ENCODE results near the gene GUCA2A. TPM values are rescaled to one million over a fixed set of nuclear protein-coding genes. Genes with fewer than 3 reads are reported as not detected.

The GUCA2A gene
- total RNA-seq, 2 experiments from 2014 or later = not detected

GRCh38 chr1:42163536-42164503 lies 725 bp downstream of the GUCA2A start:
- Mint-ChIP-seq H3K27me3 (ENCODE audit: low read depth) (no peaks in the 10 kb centered on the region), H3K9me3 (peaks cover 12% of the 10 kb centered on the region), H3K4me1 (ENCODE audit: low read depth) (no peaks in the 10 kb centered on the region), H3K27ac (no peak overlapping the region), H3K4me3 (no peak overlapping the region), H3K36me3 (ENCODE audit: low read depth) (no peaks in the 10 kb centered on the region)
- intact Hi-C loops (cut with micrococcal nuclease) = no loop called here
- DNase-seq = no peak
- CTCF ChIA-PET = interaction anchor here (1.9 to 2.3 kb wide), 2 partner anchors 9 to 11 kb away, joined by 6 to 7 read pairs; no protein-coding TSS in a partner anchor

- CTCF ChIA-PET = interaction anchor here (1.9 kb wide), 1 partner anchor 10 kb away, joined by 7 read pairs; no protein-coding TSS in a partner anchor
- H3K27ac Mint-ChIP-seq = no peak overlapping the region
- H3K27me3 Mint-ChIP-seq (ENCODE audit: low read depth) = no peaks in the 10 kb centered on the region
Measured at GRCh38 chr1:42163114-42163513, 1.4 kb downstream of the GUCA2A start.

GRCh38 chr1:42162181-42162580 lies 2.4 kb downstream of the GUCA2A start:
- no peak overlapping the region for H3K4me3 Mint-ChIP-seq
- peaks cover 12% of the 10 kb centered on the region for H3K9me3 Mint-ChIP-seq
- peaks cover 7% of the 10 kb centered on the region for H3K4me1 Mint-ChIP-seq (ENCODE audit: low read depth)
- H3K36me3 Mint-ChIP-seq (ENCODE audit: low read depth) = no peaks in the 10 kb centered on the region
- intact Hi-C loops (cut with micrococcal nuclease) = no loop called here
- no peak for DNase-seq
- no peaks in the 10 kb centered on the region for H3K27me3 Mint-ChIP-seq (ENCODE audit: low read depth)
- CTCF ChIA-PET = no interaction called here
- H3K27ac Mint-ChIP-seq = no peak overlapping the region

More at GRCh38 chr1:42163114-42163513, 1.4 kb downstream of the GUCA2A start:
- intact Hi-C loops (cut with micrococcal nuclease) = no loop called here
- Mint-ChIP-seq H3K4me3 (no peak overlapping the region), H3K36me3 (ENCODE audit: low read depth) (no peaks in the 10 kb centered on the region), H3K9me3 (peaks cover 12% of the 10 kb centered on the region), H3K4me1 (ENCODE audit: low read depth) (no peaks in the 10 kb centered on the region)
- DNase-seq = no peak

- Mint-ChIP-seq H3K27ac (no peak overlapping the region), H3K9me3 (peaks cover 12% of the 10 kb centered on the region), H3K36me3 (ENCODE audit: low read depth) (no peaks in the 10 kb centered on the region), H3K27me3 (ENCODE audit: low read depth) (no peaks in the 10 kb centered on the region), H3K4me1 (ENCODE audit: low read depth) (peaks cover 7% of the 10 kb centered on the region), H3K4me3 (no peak overlapping the region)
- no peak for DNase-seq
- intact Hi-C loops (cut with micrococcal nuclease) = no loop called here
- CTCF ChIA-PET = interaction anchor here (0.5 to 4.7 kb wide), 5 partner anchors 11 to 643 kb away, joined by 3 to 23 read pairs (median 4); no protein-coding TSS in a partner anchor
Measured at GRCh38 chr1:42158189-42158588, 6.4 kb downstream of the GUCA2A start.

GRCh38 chr1:42157667-42158066 lies 6.9 kb downstream of the GUCA2A start:
- peaks cover 12% of the 10 kb centered on the region for H3K9me3 Mint-ChIP-seq
- intact Hi-C loops (cut with micrococcal nuclease) = no loop called here
- H3K27ac Mint-ChIP-seq = no peak overlapping the region
- no peak overlapping the region for H3K4me3 Mint-ChIP-seq
- H3K4me1 Mint-ChIP-seq (ENCODE audit: low read depth) = peaks cover 7% of the 10 kb centered on the region
- CTCF ChIA-PET = interaction anchor here (0.5 to 4.7 kb wide), 5 partner anchors 10 to 643 kb away, joined by 3 to 23 read pairs (median 4); no protein-coding TSS in a partner anchor
- H3K36me3 Mint-ChIP-seq (ENCODE audit: low read depth) = no peaks in the 10 kb centered on the region
- peak; percentile 38 for DNase-seq
- H3K27me3 Mint-ChIP-seq (ENCODE audit: low read depth) = no peaks in the 10 kb centered on the region

GRCh38 chr1:42155362-42155761 lies 9.2 kb downstream of the GUCA2A start:
- CTCF ChIA-PET = interaction anchor here (1.1 to 1.8 kb wide), 4 partner anchors 8 to 19 kb away, joined by 4 to 6 read pairs (median 4); no protein-coding TSS in a partner anchor
- H3K9me3 Mint-ChIP-seq = no peaks in the 10 kb centered on the region
- H3K36me3 Mint-ChIP-seq (ENCODE audit: low read depth) = no peaks in the 10 kb centered on the region
- peaks cover 7% of the 10 kb centered on the region for H3K4me1 Mint-ChIP-seq (ENCODE audit: low read depth)
- no peak for DNase-seq
- intact Hi-C loops (cut with micrococcal nuclease) = no loop called here
- H3K27me3 Mint-ChIP-seq (ENCODE audit: low read depth) = no peaks in the 10 kb centered on the region
- no peak overlapping the region for H3K4me3 Mint-ChIP-seq
- H3K27ac Mint-ChIP-seq = no peak overlapping the region

- DNase-seq = no peak
- CTCF ChIA-PET = interaction anchor here (1.8 kb wide), 1 partner anchor 20 kb away, joined by 4 read pairs; no protein-coding TSS in a partner anchor
- Mint-ChIP-seq H3K4me1 (ENCODE audit: low read depth) (peaks cover 7% of the 10 kb centered on the region), H3K4me3 (no peak overlapping the region), H3K27ac (no peak overlapping the region), H3K27me3 (ENCODE audit: low read depth) (no peaks in the 10 kb centered on the region), H3K36me3 (ENCODE audit: low read depth) (no peaks in the 10 kb centered on the region), H3K9me3 (no peaks in the 10 kb centered on the region)
- intact Hi-C loops (cut with micrococcal nuclease) = no loop called here
Measured at GRCh38 chr1:42154685-42155084, 9.9 kb downstream of the GUCA2A start.

- Mint-ChIP-seq H3K9me3 (no peaks in the 10 kb centered on the region), H3K27me3 (ENCODE audit: low read depth) (no peaks in the 10 kb centered on the region), H3K4me3 (no peak overlapping the region), H3K4me1 (ENCODE audit: low read depth) (peaks cover 7% of the 10 kb centered on the region), H3K36me3 (ENCODE audit: low read depth) (no peaks in the 10 kb centered on the region), H3K27ac (no peak overlapping the region)
- no peak for DNase-seq
- intact Hi-C loops (cut with micrococcal nuclease) = no loop called here
- CTCF ChIA-PET = interaction anchor here (1.8 kb wide), 1 partner anchor 21 kb away, joined by 4 read pairs; no protein-coding TSS in a partner anchor
Measured at GRCh38 chr1:42153624-42154023, 10.9 kb downstream of the GUCA2A start.

- CTCF ChIA-PET = interaction anchor here (1.1 kb wide), 1 partner anchor 20 kb away, joined by 3 read pairs; no protein-coding TSS in a partner anchor
- no peaks in the 10 kb centered on the region for H3K36me3 Mint-ChIP-seq (ENCODE audit: low read depth)
- H3K4me1 Mint-ChIP-seq (ENCODE audit: low read depth) = peaks cover 6% of the 10 kb centered on the region
- intact Hi-C loops (cut with micrococcal nuclease) = no loop called here
- no peak for DNase-seq
- H3K27me3 Mint-ChIP-seq (ENCODE audit: low read depth) = no peaks in the 10 kb centered on the region
- no peaks in the 10 kb centered on the region for H3K9me3 Mint-ChIP-seq
- no peak within 1 kb of the TSS for H3K27ac Mint-ChIP-seq
- H3K4me3 Mint-ChIP-seq = no peak within 1 kb of the TSS
Measured at GRCh38 chr1:42152907-42153600, 11.5 kb downstream of the GUCA2A start, which contains the start of gene GUCA2B. Gene GUCA2B (plus strand): TSS chr1:42153410. CDS start chr1:42153451, 41 bp downstream.

GRCh38 chr1:42152119-42152518 lies 12.4 kb downstream of the GUCA2A start:
- Mint-ChIP-seq H3K9me3 (no peaks in the 10 kb centered on the region), H3K36me3 (ENCODE audit: low read depth) (no peaks in the 10 kb centered on the region), H3K27me3 (ENCODE audit: low read depth) (no peaks in the 10 kb centered on the region), H3K4me3 (no peak overlapping the region), H3K4me1 (ENCODE audit: low read depth) (no peaks in the 10 kb centered on the region), H3K27ac (no peak overlapping the region)
- CTCF ChIA-PET = interaction anchor here (1.1 kb wide), 1 partner anchor 21 kb away, joined by 3 read pairs; no protein-coding TSS in a partner anchor
- no peak for DNase-seq
- intact Hi-C loops (cut with micrococcal nuclease) = no loop called here

GRCh38 chr1:42150651-42151050 lies 13.9 kb downstream of the GUCA2A start:
- no peaks in the 10 kb centered on the region for H3K27me3 Mint-ChIP-seq (ENCODE audit: low read depth)
- no peaks in the 10 kb centered on the region for H3K36me3 Mint-ChIP-seq (ENCODE audit: low read depth)
- no peak overlapping the region for H3K27ac Mint-ChIP-seq
- H3K4me1 Mint-ChIP-seq (ENCODE audit: low read depth) = no peaks in the 10 kb centered on the region
- intact Hi-C loops (cut with micrococcal nuclease) = no loop called here
- H3K4me3 Mint-ChIP-seq = no peak overlapping the region
- DNase-seq = no peak
- H3K9me3 Mint-ChIP-seq = no peaks in the 10 kb centered on the region
- CTCF ChIA-PET = no interaction called here

GRCh38 chr1:42148166-42148565 lies 16.4 kb downstream of the GUCA2A start:
- peaks cover 11% of the 10 kb centered on the region for H3K27me3 Mint-ChIP-seq (ENCODE audit: low read depth)
- H3K4me1 Mint-ChIP-seq (ENCODE audit: low read depth) = peaks cover 5% of the 10 kb centered on the region
- no peak overlapping the region for H3K4me3 Mint-ChIP-seq
- no peaks in the 10 kb centered on the region for H3K9me3 Mint-ChIP-seq
- no peaks in the 10 kb centered on the region for H3K36me3 Mint-ChIP-seq (ENCODE audit: low read depth)
- intact Hi-C loops (cut with micrococcal nuclease) = loop anchor here (5.0 kb wide), 2 partner anchors 336 to 429 kb away; no protein-coding TSS in a partner anchor
- no peak for DNase-seq
- CTCF ChIA-PET = interaction anchor here (1.0 to 1.5 kb wide), 4 partner anchors 8 to 25 kb away, joined by 3 to 16 read pairs (median 4); no protein-coding TSS in a partner anchor
- no peak overlapping the region for H3K27ac Mint-ChIP-seq
